Left renal pelvis (tissue), 4 donors: ENCODE data around the gene ERCC2. TPM values are rescaled to one million over a fixed set of nuclear protein-coding genes. Genes with fewer than 3 reads are reported as not detected.
A peak's percentile ranks its signal among the peaks of the same experiment; 100 is the strongest.

Experiments
- DNase-seq, 4 donors: peaks; one replicate each; pipeline ENCODE4 v3.0.0-alpha.2; 2013; ENCODE audit warnings: low read depth in 4 of 4, low spot score in 3 of 4
- polyA plus RNA-seq, 4 donors: library from polyadenylated mRNA; unstranded; fragments of 120-200 nt; gene quantifications; one replicate each; pipeline ENCODE4 v1.2.1, GENCODE V29; 2013; ENCODE audit not compliant: insufficient read length in 4 of 4

The ERCC2 gene
- polyA plus RNA-seq, 4 donors = 24.9 to 39.9 (median 31.8) TPM

DNA sequence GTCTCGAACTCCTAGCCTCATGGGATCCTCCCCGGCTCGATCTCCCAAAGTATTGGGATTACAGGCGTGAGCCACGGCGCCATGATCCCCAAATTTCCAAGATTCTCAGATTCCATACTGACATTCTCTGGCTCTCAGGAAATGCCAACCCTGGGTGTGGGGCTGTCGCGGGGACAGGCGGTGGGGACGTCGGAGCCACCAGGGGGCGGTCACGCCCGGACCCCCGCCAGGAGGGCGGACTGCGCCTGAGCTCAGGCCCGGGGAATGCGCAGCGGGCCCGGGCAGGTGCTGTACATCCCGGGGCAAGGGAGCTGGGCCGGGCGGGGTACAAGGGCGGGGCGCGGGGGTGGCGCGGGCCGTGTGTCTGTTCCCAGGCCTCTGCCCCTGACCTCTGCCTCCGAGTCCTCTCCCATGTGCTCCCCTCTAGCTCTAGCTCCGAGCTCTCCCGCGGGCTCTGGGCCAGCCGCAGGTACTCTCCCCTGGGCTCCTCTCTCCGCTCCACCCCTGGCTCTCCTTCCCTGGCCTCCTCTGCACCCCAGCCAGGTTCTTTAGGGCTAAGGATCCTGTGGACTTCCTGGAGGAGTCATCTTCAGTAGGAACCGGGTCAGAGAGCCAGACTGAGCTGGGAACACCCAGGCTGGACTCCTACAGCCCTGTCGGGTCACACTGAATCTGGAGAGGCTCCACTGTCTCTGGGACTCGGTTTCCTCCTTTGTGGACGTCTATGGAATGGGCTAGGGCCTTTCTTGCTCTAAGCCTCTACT is 32.1 kb upstream of the ERCC2 start:
- DNase-seq = no peak

GRCh38 chr19:45401815-45402214 is 31.4 kb upstream of the ERCC2 start:
- no peak for DNase-seq

DNA sequence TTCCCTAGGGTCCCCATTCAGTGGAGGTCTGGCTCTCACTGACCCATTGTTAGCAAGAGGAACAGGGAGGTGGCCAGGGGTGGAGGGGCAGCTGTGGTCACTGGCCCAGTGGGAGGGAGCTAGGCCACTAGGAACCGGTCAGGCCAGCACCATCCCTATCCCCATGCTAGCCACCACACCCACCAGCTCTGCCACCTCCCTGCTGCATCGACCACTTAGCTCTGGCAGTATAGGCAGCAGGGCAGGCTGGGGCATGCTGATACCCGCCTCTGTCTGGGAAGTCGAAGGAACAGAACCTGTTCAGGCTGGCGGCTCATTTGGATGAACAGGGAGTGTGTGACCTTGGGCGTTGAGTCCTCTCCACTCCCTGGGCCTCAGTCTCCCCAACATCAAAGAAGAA is 29.8 kb upstream of the ERCC2 start:
- no peak for DNase-seq

DNA sequence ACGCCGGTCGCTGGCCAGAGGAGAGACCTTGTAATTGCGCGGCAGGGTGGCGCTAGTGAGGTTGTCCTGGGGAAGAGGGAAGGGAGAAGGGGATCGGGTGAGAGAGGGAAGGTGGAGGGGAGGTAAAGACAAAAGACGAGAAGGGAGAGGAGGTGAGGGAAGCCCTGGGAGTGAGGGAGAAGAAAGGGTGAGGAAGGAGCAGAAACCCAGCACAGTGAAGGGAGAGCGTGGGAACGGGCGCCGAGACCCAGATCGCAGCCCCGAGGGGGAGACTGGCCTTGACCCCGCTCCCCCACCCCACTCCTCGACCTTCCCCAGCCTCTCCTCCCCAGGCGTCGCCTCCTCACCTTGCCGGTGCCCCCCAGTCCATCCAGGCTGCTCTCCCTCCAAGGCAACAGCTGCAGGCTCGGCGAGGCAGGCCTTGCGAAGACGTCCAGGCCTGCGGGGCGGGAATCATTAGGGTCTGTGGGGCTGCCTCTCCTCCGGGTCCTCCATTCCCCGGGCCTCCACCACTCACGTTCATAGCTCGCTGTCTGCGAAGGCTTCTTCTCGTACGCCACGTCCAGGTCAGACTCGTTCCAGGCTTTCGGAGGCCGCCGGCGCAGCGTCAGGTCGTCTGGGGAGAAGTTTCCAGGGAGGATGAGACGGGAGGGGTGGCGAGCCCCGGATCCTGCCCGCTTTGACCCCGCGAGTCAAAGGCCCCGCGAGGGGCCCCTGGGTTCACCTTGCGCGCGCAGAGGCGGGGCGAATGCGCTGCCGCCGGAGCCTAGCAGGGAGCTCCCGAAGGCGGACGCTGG is 25.6 kb upstream of the ERCC2 start:
- DNase-seq = no peak

DNA sequence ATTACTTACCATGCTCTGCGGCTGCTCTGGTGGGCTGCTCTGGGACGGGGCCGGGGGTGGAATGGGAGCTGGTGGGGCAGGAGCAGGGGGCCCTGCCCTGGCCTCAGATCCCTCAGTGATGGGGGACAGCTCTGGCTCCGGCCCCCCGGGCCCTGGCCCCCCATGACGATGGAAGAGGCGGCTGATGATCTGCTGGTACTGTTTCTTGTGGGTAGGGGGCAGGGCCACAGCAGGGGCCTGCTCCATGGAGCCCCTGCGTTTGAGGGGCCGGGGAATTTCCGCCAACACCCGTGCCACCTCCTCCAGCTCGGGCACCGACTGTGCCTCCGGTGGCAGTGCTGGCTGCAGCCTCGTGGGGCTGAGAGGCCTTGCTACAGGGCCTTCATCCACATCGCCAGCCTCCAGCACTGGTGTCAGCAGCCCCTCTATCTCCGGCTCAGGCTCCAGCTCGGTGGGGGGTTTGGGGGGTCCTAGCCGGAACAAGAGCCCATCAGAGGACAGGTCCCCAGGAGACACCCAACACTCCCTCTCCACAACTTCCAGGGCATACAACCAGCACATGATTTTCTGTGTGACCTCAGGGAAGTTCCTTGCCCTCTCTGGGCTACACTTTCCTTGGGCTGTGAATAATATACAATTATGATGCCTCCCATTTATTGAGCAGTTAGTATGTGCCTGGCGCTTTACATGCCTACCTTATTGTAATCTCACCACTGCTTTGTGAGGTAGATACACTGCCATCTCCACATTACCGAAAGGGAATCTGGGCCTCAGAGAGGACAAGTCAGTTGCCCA is 21.7 kb upstream of the ERCC2 start:
- DNase-seq = no peak

GRCh38 chr19:45391346-45391745 is 21.0 kb upstream of the ERCC2 start:
- DNase-seq = no peak

GRCh38 chr19:45385392-45386221 is 15.2 kb upstream of the ERCC2 start:
- DNase-seq = no peak

- DNase-seq = no peak
Measured at GRCh38 chr19:45382426-45382825, 12.1 kb upstream of the ERCC2 start.

DNA sequence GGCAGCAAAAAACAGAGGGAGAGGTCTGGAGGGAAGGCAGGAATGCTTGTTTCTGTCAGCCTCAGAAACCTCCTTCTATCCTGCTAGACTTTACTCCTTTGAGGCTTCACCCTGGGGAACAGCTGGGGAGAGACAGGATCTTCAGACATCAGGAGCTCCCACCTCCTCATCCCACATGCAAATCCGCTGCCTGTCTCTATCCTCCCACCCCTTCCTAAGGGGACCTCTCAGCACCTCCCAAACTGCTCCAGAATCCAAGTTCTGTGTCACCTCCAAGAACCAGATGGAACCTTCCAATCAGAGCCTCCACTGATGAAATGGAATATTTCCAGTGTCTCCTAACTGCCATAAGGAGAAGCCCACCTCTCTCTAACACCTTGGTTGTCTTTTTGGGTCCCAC is 9.7 kb upstream of the ERCC2 start:
- DNase-seq = no peak

GRCh38 chr19:45376045-45376724 is 5.8 kb upstream of the ERCC2 start:
- DNase-seq = peak in 3 of 4 donors; percentile 43 to 47 (median 44)

- DNase-seq = no peak
Measured at GRCh38 chr19:45368737-45369340, 1.5 kb downstream of the ERCC2 start.

GRCh38 chr19:45368127-45368526 is 2.2 kb downstream of the ERCC2 start:
- no peak for DNase-seq

DNA sequence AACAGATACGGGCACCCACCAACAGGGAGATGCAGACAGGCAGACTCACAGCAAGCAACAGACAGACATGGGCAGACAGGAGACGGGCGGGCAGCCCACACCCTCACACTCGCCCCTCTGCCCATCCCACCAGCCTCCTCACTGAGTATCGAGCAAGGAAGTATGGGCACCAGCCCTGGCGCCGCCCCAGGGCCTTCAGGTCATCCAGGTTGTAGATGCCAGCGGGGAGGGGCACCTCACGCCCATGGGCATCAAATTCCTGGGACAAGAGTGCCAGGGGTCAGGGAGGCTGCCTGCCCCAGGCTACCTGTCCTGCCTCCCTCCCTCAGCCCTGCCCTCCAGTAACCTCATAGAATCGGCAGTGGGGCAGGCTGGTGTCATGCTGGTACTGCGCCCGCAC is 5.7 kb downstream of the ERCC2 start:
- no peak for DNase-seq

DNA sequence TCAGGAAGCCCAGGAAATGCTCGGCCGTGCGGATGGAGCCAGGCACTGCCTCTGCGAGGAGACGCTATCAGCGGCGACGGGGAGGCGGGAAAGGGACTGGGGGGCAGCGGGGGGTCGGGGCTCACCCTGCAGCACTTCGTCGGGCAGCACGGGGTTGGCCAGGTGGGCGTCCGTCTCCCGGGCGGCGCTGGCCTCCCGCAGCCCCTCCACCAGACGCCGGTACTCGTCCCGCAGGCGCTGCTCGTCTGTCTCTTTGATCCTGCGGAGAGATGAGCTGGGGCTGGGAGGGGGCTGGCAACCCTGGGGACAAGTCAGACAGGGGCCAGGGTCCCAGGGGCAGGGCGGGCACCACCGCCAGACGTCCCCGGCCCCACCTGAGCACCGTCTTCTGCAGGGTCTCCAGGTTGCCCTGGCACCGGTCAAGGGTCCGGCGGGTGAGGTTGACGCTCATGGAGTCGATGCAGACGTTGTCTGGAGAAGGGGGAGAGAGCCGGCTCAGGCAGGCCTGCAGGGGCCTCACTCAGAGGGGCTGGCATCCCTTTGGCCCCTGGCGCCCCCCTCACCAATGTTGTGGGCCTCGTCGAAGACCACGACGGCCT is 6.4 kb downstream of the ERCC2 start:
- no peak for DNase-seq

GRCh38 chr19:45362291-45362690 is 8.1 kb downstream of the ERCC2 start:
- no peak for DNase-seq

- DNase-seq = no peak
Measured at GRCh38 chr19:45361608-45362007, 8.8 kb downstream of the ERCC2 start.

GRCh38 chr19:45358213-45358792 is 12.1 kb downstream of the ERCC2 start:
- DNase-seq = no peak

DNA sequence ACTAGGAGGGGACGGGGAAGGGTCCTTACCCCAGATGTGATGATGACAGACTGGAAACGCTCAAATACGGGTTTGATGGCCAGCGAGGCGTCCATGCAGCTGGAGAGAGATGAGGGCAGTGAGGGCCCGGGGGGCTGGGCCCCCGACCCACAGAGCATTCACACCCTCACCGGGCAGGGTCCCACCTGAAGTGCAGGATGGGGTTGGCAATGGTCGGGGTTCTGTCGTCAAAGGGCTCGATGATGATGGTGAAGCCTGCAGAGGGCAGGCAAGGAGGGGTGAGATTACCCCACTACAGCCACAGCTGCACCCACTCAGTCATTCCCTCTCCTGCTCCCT is 13.0 kb downstream of the ERCC2 start:
- DNase-seq = no peak
